GM21529 (cell line): ENCODE measurements around the gene TTYH2.
"Not testable (repeated sequence)": the region's sequence is repeated elsewhere in the genome, so short reads cannot be mapped to it uniquely, and the experiment has no call there.

Source experiments
- ATAC-seq: cut with Tn5 transposase; IDR thresholded peaks from one replicate; pipeline ENCODE4 v1.9.1; 2021; ENCODE audit not compliant: unreplicated experiment

Gene TTYH2

DNA sequence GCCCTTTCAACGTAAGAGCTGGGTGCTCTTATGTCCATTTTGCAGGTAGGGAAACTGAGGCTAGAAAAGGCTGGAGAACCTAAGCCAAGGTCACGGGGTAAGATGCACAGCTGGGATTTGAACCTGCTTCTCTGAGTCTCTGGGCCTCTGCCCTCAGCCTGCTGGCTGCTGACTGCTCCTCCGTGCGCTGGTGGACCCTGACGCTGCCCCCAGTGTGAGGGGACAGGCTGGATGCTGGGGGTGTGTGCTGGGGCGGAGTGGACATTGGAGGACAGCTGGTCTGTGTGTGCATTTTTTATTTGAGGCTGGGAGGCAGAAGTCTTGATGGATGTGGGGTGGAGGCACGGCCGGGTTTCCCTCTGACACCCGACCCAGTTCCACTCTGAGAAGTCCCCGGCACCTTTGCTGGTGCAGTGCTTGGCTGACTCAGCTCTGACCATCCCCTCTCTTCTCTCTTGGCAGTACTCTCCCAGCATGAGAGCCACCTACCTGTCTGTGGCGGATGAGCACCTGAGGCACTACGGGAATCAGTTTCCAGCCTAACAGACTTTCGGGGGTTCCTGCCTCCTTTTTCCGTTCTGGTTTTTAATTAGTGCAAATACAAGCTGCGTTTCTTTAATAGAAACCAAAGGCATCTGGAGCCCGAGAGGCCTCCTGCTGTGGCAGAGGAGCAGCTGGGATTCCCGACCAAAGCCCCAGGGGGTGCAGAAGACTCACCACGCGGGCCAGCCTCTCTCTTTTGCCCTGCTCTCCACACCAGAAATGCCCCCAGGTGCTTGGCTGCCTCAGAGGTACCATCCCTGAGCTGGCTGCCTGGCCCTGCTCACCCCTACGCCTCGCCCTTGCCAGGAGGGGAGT lies 46.5 kb downstream of the TTYH2 start:
- ATAC-seq: no peak

DNA sequence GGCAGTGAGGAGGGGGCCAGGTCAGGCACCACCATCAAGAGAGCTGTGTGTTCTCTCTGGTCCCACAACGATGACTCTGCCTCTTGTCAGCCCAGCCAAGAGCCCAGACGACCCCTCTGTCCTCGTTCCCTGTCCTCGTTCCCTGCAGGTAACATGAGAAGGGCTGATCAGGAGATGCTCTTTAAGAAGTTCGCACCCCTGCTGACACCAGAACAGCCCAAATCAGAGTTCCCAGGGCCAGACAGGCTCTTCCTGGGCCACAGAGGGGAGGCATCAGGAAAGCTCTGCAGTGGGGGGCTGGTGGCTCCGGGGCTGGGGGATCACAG lies 47.1 kb downstream of the TTYH2 start:
- ATAC-seq: no peak

DNA sequence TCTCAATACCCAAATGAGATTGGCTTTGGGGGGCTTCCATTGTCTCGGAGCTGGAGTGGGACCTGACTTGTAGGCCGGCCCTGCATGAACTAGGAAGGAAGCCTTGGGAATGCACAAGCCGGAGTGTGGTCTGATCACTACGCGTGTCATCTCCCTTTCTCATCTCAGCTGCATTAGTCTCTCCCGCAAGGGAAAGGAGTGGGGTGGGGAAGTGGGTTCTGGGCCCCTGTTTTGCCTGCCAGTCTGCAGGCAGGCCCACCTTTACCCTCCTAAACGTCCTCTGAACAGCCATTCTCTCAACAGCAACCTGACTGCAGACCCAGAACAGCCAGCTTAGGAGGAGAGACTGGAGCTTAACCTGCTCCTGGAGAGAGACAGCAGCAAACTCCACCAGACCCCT lies 49.2 kb downstream of the TTYH2 start:
- no peak for ATAC-seq

DNA sequence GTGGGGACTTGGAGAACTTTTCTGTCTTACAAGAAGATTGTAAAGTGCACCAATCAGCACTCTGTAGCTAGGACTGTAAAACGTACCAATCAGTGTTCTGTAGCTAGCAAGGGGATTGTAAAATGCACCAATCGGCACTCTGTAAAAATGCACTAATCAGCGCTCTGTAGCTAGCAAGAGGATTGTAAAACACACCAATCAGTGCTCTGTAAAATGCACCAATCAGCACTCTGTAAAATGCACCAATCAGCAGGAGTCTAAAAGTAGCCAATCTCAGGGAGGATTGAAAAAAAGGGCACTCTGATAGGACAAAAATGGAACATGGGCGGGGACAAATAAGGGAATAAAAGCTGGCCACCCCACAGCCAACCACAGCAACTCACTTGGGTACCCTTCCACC lies 53.7 kb downstream of the TTYH2 start:
- ATAC-seq: not testable (repeated sequence)

DNA sequence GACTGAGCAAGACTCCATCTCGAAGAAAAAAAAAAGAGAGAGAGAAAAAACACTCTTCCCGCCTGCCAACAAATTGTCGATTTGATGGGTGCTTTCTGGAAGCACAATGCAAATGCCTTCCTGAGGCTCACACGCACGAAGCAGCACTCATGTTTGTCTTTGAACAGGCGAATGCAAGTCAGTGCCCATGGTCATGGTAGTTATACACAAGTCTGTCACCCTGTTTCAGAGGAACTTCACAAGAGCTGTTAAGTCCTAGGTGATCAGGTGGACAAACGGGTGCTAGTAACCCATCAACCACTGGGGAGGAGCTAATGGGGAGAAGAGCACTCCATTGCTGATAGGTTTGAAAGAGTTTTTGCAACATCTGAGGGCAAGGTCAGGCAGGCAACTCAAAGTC lies 54.2 kb downstream of the TTYH2 start:
- ATAC-seq: no peak

DNA sequence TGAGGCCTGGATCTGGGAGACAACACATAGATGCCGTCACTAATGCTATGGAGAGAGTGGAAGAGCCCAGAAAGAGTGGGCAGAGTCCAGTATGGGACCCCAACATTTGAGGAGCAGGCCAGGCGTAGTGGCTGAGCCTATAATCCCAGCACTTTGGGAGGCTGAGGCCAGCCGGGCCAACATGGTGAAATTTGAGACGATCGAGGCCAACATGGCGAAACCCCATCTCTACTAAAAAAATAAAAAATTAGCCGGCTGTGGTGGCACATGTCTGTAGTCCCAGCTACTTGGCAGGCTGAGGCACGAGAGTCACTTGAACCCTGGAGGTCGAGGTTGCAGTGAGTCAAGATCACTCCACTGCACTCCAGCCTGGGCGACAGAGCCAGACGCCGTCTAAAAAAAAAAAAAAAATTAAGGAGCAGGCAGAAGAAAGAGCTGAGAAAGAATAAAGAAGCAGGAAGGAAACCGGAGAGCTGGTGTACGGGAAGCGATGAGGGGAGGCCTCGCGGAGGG lies 54.7 kb downstream of the TTYH2 start:
- no peak for ATAC-seq

DNA sequence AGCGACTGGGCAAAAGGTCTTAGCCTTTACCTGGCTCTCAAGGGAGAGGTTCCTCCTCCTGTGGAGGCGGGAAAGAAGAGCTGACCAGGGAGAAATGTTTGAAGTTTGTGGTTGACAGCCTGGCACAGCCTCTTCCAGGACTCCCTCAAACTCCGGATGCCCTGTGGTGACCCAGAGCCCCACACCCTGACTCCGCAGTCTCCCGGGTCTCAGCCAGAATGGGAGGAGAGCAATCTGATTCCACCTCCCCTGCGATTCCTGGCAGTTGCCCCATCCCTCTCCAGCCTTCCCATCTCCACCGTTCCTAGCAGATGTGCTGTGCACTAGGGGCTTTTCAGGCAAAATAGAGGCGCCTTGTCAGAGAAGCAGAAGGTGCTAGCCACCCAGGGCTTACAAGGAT lies 55.2 kb downstream of the TTYH2 start:
- no peak for ATAC-seq

DNA sequence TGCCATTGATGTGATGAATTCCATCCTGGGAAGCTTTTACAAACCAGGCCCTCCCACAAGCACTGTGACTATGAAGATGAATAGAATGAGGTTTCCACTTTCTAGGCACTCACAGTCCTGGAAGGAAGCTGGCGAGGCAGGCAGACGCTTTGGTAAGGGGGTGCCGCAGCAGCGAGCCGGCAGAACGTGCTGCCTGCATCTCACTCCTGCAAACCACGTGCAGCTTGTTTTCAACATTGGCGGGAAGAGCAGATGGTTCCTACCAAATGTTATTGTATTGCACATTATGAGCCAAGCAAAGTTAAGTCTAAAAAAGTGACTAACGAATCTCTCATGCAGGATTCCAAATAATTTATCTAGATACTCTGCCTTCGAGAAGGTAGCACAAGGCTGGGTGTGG lies 57.0 kb downstream of the TTYH2 start:
- no peak for ATAC-seq

DNA sequence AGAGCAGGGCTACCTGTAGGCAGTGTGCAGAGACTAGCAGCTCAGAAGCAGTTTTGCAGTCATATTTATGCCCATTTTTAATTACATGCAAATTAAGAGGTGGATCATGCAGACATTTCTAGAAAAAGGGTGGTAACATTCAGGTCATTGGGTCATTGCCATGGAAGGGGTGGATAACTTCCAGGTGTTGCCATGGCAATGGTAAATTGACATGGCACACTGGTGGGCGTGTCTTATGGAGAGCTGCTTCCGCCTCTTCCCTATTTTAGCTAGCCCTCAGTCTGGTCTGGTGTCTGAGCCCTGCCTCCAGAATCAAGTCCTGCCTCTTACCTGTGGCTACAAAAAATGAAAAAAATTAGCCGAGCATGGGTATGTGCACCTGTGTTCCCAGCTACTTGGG lies 57.9 kb downstream of the TTYH2 start:
- no peak for ATAC-seq

DNA sequence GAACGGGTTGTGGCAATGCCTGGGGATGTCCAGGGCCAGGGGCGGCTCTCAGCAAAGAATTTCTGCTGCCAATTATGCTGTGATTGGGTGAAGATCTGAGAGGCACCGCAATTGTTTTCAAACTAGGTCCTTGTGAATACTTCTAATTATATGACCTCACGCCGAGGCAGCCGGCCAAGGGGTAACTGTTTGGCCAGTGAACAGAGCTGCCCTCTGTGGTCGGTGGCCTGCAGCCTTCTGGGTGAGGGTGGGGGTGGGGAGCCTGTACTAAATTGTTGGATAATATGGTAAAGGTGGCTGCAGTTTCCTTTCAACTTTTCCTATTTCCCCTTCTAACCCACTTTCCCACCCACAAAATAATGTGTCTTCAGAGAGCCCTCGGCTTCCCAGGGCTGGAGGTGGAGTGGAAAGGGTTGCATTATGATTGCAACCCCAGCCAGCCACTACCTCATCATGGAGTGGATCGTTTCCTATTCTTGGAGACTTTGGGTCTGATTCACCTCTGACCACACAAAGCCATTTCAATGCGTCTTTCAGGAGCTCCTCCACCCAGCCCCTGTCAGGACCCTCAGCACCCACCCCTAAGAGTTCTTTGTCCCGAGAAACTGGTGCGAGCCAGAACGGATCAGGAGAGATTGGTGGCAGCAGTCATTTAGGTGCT lies 58.7 kb downstream of the TTYH2 start:
- no peak for ATAC-seq

DNA sequence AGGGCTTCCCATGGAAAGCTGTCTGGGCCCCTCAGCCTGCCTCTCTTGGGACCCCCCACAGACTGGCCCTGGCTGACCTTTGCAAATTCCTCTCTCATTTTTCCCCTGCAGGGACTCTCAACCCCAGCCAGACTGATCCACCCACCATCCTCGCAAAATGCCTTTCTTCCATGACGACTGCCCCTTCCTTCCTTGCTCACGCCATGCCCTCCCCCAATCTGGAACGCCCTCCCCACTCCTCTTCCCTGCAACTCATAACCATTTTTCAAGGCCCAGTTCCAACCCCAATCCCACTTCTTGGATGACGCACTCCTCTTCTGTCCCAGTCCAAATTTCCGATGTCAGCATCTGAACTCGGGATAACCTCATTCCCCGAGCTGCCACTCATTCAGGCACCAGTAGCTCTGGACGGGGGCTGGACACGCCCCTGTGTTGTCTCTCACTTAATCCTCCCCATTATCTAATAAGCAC lies 59.4 kb downstream of the TTYH2 start:
- no peak for ATAC-seq

DNA sequence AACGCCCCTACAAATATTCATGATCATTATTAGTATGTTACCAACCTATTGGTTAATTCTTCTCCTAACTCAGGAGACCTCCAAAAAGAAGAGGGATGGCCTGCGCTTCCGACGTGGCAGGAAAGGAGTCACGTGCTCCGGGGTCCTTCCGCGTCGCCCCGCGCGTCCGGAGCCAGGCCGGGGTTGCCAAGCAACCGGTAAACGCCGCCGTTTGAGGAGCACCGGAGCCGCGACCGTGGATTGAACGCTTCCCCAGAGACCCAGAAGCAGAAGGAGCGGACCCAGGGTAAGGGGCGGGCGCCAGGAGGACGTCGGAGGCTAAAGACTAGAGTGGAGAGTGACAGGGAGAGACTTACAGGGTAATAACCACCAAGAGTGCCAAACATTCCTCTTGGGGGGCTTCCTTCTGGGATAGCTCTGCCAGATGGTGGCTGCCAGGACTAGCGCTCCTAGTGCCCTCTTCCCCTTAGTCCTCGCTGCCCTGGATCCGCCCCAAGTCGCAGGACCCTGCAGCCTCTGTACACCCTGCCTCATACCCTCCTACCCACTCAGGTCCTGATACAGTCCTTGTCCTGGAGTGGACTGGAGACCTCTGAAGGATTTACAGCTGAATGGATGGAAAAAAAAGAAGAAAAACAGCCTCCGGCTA lies 60.8 kb downstream of the TTYH2 start, which contains the start of gene DNAI2:
TSS of gene DNAI2 (plus strand) at position 175 of the 649 bp plus-strand sequence. CDS start 7,584 bp downstream, outside the sequence.
- no peak for ATAC-seq

DNA sequence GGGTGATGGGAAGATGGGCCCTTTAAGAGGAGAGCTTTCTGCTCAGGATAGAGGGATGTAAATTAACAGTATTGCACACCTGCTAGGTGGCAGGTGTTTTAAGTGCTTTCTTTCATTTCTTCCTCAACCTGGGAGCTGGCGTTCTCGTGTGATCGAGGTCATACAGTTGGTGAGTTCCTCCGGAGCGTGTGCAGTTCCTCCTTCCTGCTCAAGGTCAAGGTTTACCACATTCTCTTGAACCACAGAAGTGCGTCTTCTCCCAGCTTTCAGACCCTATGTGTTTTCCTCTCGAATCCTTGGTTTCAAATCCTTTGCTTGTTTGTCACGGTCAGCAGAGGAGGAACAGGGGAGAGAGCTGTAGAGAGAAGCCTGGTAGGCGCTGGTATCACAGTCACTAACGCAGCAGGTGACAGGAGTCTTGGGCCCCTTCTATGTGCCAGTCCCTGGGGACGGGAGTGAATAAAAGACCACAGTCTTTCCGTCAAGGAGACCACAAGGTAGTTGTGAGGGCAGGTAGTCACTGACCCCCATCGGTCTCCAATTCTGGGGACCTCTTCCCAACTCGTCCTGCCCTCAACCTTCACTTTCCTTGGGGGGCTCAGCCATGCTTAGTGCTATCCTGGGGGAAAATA lies 61.5 kb downstream of the TTYH2 start:
- no peak for ATAC-seq

DNA sequence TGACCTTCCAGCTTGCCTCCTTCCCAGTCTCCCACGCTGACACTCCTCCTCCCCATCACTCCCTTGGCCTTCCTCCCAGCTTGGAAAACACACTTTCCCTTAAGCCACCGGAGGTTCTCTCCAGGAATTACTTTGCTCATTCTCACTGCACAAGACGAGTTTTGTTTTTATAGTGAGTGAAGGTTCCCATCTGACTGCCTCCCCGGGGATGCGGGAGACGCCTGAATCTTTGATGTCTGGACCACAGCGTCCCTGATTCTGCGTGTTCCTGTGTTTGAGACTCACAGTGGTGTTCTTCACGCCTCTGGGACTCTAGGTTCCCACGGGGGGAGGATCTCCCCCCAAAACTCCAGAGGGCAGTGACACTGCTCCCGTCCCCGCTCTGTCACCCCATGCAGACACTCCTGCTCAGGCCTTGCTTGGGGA lies 62.7 kb downstream of the TTYH2 start:
- ATAC-seq: no peak

DNA sequence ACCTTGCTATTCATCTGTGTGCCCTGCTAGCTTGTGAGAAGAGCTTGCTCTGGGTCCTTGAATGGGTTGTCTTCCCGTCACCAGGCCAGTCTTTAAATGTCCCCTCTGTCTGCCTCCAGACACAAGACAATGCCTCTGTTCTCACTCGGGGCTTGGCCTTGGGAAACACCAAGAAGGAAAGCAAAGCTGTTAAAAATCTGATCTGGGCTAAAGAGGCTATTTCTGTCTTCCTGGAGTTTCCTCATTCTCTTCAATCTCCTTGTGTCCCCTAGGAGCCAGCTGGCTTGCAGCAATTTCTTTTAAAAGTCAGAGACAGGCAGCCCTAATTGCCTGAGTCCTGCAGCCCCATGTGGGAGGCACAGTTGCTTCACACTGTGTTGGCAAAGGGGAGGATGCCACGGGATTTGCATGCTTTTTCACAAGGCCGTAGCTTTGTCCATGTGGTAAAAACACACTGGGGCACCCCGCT lies 63.2 kb downstream of the TTYH2 start:
- ATAC-seq: no peak

DNA sequence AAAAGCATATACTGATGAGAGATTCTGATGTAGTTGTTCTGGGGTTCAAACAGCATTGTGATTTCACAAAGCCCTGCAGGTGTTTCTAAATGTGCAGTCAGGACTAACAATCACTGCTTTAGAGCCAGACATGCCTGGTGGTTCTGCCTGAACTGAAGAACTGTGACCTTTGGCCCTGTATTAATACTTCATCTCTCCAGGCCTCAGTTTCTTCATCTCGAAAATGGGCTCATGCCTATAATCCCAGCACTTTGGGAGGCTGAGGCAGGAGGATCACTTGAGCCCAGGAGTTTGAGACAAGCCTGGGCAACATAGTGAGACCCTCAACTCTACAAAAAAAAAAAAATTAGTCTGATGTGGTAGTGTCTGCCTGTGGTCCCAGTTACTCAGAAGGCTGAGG lies 64.6 kb downstream of the TTYH2 start:
- ATAC-seq: no peak

DNA sequence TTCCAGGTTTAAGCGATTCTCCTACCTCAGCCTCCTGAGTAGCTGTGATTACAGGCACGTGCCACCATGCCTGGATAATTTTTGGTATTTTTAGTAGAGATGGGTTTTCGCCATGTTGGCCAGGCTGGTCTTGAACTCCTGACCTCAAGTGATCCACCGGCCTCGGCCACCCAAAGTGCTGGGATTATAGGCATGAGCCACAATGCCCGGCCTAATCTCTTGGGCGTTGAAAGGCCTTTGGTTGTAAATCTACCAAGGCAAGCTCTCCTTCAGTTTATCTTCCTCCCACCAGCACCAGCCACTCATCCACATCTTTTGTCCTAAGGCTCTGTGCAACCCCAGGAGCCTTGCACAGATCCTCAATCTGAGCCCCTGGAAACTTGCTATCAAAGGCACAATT lies 66.2 kb downstream of the TTYH2 start:
- not testable (repeated sequence) for ATAC-seq

DNA sequence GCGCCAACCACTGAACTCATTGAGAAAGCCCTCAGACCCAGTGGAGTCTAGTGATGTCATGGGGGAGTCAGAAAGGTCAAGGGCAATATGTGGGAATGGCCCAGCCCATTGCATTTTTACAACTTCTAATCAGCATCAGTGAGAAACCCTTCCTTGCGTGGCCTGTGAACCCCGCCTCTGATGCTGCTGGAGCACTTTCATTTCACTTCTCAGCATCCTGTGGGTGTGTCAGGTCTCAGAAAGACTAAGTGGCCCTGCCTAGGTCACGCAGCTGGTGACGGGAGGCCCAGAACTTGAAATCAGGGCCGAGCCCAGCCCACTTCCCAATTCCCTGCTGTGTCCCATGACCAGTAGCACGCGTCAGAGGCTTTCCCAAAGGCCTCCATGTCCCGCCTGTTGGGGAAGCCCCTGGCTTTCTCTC lies 66.7 kb downstream of the TTYH2 start:
- ATAC-seq: peak; percentile 64

DNA sequence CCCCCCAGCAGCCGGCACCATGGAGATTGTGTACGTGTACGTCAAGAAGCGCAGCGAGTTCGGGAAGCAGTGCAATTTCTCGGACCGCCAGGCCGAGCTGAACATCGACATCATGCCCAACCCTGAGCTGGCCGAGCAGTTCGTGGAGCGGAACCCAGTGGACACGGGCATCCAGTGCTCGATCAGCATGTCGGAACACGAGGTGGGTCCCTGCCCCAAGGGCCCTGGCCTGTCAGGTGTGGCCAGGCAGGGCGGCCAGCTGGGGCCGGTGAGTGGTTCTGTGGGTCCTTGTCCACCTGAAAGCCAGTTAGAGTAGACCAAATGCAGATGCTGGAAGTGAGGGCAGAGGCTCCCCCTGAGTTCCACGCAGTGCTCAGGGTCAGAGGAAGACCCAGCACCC lies 68.4 kb downstream of the TTYH2 start:
- ATAC-seq: no peak

DNA sequence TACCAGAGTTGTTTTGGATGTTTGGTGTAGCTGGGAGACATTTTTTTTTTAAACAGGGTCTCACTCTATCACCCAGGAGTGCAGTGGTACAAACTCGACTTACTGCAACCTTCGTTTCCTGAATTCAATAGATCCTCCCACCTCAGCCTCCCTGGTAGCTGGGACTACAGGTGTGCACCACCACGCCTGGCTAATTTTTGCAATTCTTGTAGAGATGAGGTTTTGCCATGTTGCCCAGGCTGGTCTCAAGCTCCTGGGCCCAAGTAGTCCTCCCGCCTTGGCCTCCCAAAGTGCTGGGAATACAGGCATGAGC lies 68.9 kb downstream of the TTYH2 start:
- not testable (repeated sequence) for ATAC-seq
